ENCODE data around the gene HSD17B12. TPM values are rescaled to one million over a fixed set of nuclear protein-coding genes. Genes with fewer than 3 reads are reported as not detected.

Gene HSD17B12
- total RNA-seq, 1 donor: 76.5 TPM

DNA sequence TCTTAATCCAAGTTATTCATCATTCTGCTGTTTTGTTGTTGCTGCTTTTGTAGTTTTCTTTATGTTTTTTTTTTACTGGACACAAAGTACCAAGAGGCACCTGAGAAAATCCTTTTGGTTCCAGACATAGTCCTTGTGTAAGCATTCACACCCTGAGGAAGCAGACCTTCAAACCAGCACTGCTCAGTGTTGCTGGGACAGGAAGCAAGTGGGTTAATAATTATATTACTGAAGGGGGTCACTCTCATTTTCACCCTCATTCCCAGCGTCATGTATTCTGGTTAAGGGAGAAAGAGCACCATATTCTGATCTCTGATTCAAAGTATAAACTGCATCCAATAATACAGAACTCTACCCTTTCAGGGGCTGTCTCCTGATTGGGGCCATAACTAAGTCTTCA is 194.2 kb downstream of the HSD17B12 start:
- H3K4me3 ChIP-seq (ENCODE audit: low read depth, low read length): no peak overlapping the region
- TF ChIP-seq, protein P1, sequence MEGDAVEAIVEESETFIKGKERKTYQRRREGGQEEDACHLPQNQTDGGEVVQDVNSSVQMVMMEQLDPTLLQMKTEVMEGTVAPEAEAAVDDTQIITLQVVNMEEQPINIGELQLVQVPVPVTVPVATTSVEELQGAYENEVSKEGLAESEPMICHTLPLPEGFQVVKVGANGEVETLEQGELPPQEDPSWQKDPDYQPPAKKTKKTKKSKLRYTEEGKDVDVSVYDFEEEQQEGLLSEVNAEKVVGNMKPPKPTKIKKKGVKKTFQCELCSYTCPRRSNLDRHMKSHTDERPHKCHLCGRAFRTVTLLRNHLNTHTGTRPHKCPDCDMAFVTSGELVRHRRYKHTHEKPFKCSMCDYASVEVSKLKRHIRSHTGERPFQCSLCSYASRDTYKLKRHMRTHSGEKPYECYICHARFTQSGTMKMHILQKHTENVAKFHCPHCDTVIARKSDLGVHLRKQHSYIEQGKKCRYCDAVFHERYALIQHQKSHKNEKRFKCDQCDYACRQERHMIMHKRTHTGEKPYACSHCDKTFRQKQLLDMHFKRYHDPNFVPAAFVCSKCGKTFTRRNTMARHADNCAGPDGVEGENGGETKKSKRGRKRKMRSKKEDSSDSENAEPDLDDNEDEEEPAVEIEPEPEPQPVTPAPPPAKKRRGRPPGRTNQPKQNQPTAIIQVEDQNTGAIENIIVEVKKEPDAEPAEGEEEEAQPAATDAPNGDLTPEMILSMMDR (IDR thresholded peaks at IDR 0.05; ENCODE audit: insufficient read depth, low read length): no peak
- DNase-seq (ENCODE audit: low read depth): no peak

DNA sequence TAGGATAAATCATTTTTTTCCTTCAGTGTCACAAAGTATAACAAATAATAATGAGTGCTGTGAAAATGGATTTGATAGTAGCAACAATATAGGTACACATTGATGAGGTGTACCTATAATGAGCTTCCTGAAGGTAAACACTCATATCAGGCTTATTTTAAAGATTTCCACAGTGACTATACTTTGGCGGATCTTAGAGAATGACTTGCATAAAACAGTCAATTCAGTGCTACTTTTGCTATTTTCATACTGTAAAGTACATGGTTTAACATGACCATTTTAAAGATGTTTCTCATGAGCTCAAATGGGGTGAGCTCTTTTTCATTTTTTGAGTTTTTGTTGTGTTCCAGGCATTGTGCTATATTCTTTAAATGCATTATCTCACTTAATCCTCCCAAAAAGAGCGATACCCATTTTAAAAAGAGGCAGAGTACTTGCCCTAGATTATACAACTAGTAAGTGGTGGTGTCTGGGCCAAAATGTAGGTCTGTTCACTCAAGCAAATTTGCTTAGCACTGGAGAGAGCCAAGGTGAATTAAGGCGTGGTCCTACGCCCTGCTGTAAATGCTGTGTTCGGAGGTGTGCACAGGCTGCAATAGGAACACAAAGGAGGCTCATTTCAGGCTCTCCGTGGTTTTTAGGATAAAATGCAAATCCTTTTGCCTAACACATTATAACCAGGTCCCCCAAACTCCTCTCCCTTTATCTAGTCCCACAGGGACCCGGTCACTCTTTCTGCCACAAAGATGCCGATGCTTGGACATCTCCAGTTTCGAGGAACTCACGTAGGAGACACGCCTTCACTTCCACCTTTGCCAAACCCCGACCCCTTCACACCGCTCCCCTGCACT is 199.5 kb downstream of the HSD17B12 start:
- peak overlapping the region; percentile 100 for H3K4me3 ChIP-seq (ENCODE audit: low read depth, low read length)
- TF ChIP-seq, protein P1 (IDR thresholded peaks at IDR 0.05; ENCODE audit: insufficient read depth, low read length): no peak
- no peak for DNase-seq (ENCODE audit: low read depth)

DNA sequence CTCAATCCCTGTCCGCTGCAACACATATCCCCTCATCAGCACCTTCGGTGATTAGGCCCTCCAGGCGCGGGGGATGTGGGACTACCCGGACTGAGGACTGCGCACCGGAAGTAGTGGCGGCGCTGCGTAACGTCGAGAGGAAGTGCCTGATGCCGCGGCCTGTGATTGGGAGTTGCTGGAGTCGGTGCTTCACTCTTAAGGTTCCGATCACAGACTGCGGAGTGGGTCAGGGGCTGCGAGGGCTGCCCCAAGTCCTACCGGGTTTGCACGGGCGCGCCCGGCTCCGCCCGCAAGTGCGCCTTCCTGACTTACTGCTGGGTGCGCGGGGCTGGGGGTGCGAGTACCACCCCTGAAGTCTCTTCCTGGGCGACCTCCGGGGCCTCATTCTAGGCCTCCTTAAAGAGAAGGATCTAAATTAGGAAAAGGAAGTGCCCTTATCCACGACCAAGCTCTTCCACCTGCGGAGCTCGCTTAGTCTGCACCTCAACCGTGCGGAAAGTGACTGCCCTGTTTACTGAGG is 200.2 kb downstream of the HSD17B12 start, which contains the start of gene ALKBH3:
Gene ALKBH3, plus strand, starts transcription at position 192 of the 520 bp plus-strand sequence. CDS start 1,822 bp downstream, outside the sequence.
- H3K4me3 ChIP-seq (ENCODE audit: low read depth, low read length): peak within 1 kb of the TSS; percentile 100
- TF ChIP-seq, protein P1 (IDR thresholded peaks at IDR 0.05; ENCODE audit: insufficient read depth, low read length): peak; percentile 12
- peak; percentile 95 for DNase-seq (ENCODE audit: low read depth)

DNA sequence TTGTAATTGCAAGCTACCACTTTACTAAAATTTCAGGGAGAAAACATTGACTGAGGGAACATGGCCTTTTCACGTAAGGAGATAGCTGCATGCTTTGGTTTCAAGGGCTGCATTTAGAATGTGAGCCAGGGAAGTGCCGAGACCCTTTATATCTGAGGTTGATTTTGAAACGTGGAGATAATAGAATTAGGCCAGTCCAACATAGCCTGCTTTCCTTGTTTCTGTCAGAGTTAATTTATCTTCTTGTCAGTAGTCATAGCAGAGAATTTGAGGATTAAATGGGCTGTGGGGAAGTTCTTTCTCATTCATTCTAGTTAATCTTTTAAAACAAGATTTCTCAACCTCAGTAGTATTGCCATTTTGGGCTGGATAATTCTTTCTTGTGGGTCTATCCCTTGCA is 212.3 kb downstream of the HSD17B12 start:
- DNase-seq (ENCODE audit: low read depth): no peak
- TF ChIP-seq, protein P1 (IDR thresholded peaks at IDR 0.05; ENCODE audit: insufficient read depth, low read length): no peak

DNA sequence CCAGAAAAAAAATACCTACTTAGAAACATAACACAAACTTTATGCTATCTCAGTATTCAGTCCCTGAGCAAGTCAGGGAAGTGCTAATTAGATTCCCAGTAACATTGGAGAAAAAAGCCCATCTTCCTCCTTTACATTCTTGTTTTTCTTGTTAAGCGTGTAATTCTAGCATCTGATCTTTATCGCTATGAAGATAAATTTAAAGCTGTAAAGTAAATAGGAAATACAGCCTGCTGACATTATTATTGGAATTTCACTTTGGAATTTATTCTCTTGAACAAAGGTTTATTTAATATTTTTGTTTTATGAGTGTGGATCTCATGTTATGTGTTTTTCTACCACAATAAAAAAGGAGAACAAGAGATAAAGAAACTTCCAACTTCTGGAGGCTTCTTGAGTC is 214.0 kb downstream of the HSD17B12 start:
- TF ChIP-seq, protein P1 (IDR thresholded peaks at IDR 0.05; ENCODE audit: insufficient read depth, low read length): no peak
- no peak for DNase-seq (ENCODE audit: low read depth)
- no peak overlapping the region for H3K4me3 ChIP-seq (ENCODE audit: low read depth, low read length)

More for the DNA sequence above, 212.3 kb downstream of the HSD17B12 start:
- no peak overlapping the region for H3K4me3 ChIP-seq (ENCODE audit: low read depth, low read length)

DNA sequence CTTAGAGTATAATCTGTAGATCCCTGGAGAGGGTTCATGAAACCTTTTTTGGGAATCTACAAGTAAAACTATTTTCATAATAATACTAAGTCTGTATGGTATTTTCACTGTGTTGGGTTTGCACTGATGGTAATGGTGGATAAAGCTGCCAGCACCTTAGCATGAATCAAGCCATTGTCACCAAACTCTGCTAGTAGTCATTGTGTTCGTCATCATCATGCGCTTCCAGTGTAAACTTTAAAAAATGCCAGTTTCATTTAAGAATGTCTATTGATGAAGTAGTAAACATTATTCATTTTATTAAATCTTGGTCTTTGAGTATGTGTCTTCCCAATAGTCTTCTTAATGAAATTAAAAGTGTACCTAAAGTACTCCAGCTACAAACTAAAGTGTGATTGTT is 215.1 kb downstream of the HSD17B12 start:
- no peak overlapping the region for H3K4me3 ChIP-seq (ENCODE audit: low read depth, low read length)
- TF ChIP-seq, protein P1 (IDR thresholded peaks at IDR 0.05; ENCODE audit: insufficient read depth, low read length): no peak
- DNase-seq (ENCODE audit: low read depth): peak; percentile 11

Data from fibroblast of the aortic adventitia (primary cell).